SU-DHL-6 (cell line): ENCODE data around the gene RBM34.

ENCODE experiments used
- H2AFZ ChIP-seq: fragments of 200-600 bp; sonication (generic); 2 replicates; pipeline ENCODE4 v1.6.1; 2014; ENCODE audit warnings: low read depth, mild to moderate bottlenecking, moderate library complexity, mixed read lengths, antibody characterized with exemption, low read length; ENCODE audit not compliant: severe bottlenecking
- H3F3A ChIP-seq: fragments of 200-600 bp; shearing (Covaris generic); 2 replicates; pipeline ENCODE4 v1.6.0; 2016; ENCODE audit warnings: antibody characterized with exemption, mild to moderate bottlenecking; ENCODE audit not compliant: insufficient read depth
- H3K27ac ChIP-seq: fragments of 200-600 bp; sonication (generic); 2 replicates; pipeline ENCODE4 v1.5.1; 2016; ENCODE audit warnings: low read depth, mild to moderate bottlenecking, low read length, moderate library complexity, mixed read lengths
- H3K27me3 ChIP-seq: fragments of 200-600 bp; sonication (generic), shearing (Covaris generic); 2 replicates; pipeline ENCODE4 v1.6.0; 2014; ENCODE audit warnings: mild to moderate bottlenecking, low read length
- H3K36me3 ChIP-seq: fragments of 200-600 bp; sonication (generic); 2 replicates; pipeline ENCODE4 v1.6.1; 2014; ENCODE audit warnings: mild to moderate bottlenecking, low read length, mixed read lengths
- H3K4me2 ChIP-seq: fragments of 300-600, 200-600 bp; shearing (Covaris generic), sonication (generic); 2 replicates; pipeline ENCODE4 v1.6.0; 2014; ENCODE audit warnings: low read length, low read depth, mild to moderate bottlenecking; ENCODE audit not compliant: poor library complexity, severe bottlenecking
- H3K4me3 ChIP-seq: fragments of 200-600 bp; sonication (generic); 2 replicates; pipeline ENCODE4 v1.5.1; 2014; ENCODE audit warnings: antibody characterized with exemption, low read length, mild to moderate bottlenecking, mixed read lengths; ENCODE audit not compliant: insufficient read depth, poor library complexity, severe bottlenecking
- H3K79me2 ChIP-seq: fragments of 200-600 bp; sonication (generic); 2 replicates; pipeline ENCODE4 v1.6.1; 2014; ENCODE audit warnings: mild to moderate bottlenecking, low read length, moderate library complexity; ENCODE audit not compliant: insufficient read depth
- H3K9ac ChIP-seq: fragments of 200-600 bp; sonication (generic); 2 replicates; pipeline ENCODE4 v1.7.0; 2014; ENCODE audit warnings: mild to moderate bottlenecking, low read length
- H3K9me2 ChIP-seq: fragments of 200-600 bp; sonication (generic); replicated peaks from 2 replicates; pipeline ENCODE4 v1.6.1; 2014; ENCODE audit warnings: low read length; ENCODE audit not compliant: insufficient read depth
- H3K9me3 ChIP-seq: fragments of 200-600 bp; sonication (generic); 2 replicates; pipeline ENCODE4 v1.6.1; 2014; ENCODE audit warnings: low read length, mixed read lengths; ENCODE audit not compliant: insufficient read depth
- H4K20me1 ChIP-seq: fragments of 200-600 bp; sonication (generic); 2 replicates; pipeline ENCODE4 v1.6.1; 2014; ENCODE audit warnings: low read depth, mild to moderate bottlenecking, antibody characterized with exemption, low read length, moderate library complexity, mixed read lengths
- CTCF ChIP-seq: fragments of 200-600 bp; sonication (generic); IDR thresholded peaks from one replicate; pipeline ENCODE4 v1.5.1; 2017; ENCODE audit warnings: antibody characterized with exemption, mild to moderate bottlenecking, low read length, moderate library complexity; ENCODE audit not compliant: insufficient read depth, poor library complexity, severe bottlenecking
- EZH2phosphoT487 ChIP-seq: fragments of 200-600 bp; sonication (generic), shearing (Covaris generic); conservative IDR thresholded peaks from 2 replicates; pipeline ENCODE4 v1.6.1; 2018; ENCODE audit warnings: mild to moderate bottlenecking, antibody characterized with exemption, low read length, moderate library complexity, mixed read lengths

RBM34 gene

GRCh38 chr1:235190431-235190830, 29.4 kb upstream of the RBM34 start:
- H3K79me2 ChIP-seq, result no peaks in the 10 kb centered on the region
- H3K4me2 ChIP-seq, result no peak overlapping the region
- H2AFZ ChIP-seq, result no peak overlapping the region
- H3K27me3 ChIP-seq, result no peaks in the 10 kb centered on the region
- H3F3A ChIP-seq, result no peaks in the 10 kb centered on the region; the same call in 1 of the 2 replicates
- H3K36me3 ChIP-seq, result peaks cover 32% of the 10 kb centered on the region
- no peak for TF ChIP-seq EZH2phosphoT487
- TF ChIP-seq CTCF, result no peak
- no peaks in the 10 kb centered on the region for H3K9me2 ChIP-seq
- no peak overlapping the region for H3K27ac ChIP-seq
- no peaks in the 10 kb centered on the region for H4K20me1 ChIP-seq
- no peaks in the 10 kb centered on the region for H3K9me3 ChIP-seq
- no peak overlapping the region for H3K9ac ChIP-seq
- no peak overlapping the region for H3K4me3 ChIP-seq

DNA sequence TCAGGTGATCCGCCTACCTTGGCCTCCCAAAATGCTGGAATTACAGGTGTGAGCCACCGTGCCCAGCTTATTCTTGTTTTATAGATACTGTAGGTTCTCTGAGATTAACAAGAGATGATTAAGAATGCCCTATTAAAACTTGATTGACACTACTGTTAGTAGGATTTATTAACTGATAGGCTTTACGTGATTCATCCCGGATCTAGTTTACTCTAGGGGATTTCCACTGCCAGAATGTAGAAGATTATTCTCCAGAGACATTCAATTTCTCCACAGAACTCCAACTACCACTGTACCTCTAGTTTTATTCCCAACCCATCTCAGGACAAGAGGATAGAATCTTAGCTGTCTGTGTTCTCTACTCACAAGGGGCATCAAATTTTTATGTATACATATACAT, 26.3 kb upstream of the RBM34 start:
- peaks cover 18% of the 10 kb centered on the region; the same call in 1 of the 2 replicates for H3K36me3 ChIP-seq
- H3K9me2 ChIP-seq, result no peaks in the 10 kb centered on the region

DNA sequence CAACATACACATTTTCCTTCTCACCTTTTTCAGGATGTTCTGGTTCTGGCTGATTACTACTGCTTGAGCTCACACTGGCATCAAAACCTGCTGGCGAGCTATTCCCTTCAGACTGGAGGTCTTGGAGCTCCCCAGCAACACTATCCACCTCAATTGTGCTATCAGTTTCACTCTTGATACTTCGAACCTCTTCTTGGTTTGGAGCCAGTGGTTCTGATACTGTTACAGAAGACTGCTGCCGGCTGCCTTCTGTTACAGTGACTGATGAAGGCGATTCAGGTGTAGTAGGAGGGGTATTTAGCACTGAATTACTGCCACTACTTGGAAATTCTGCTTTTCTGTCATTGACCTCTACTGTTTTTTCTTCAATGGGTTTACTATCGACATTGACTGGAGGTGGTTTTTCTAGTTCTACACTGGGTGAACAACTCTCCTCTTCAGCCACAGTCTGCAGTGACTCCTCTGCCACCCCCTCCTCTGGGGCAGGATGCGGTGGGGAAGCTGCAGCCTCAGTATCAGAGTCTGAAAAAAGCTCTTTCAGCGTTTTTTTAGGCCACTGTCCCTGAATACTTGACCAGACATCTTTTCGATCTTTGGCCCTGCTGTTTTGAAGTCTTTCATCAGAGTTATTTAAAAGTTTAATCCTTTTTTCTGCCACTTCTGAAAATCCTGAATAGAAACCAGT, 20.7 kb upstream of the RBM34 start:
- Histone ChIP-seq H2AFZ (no peak overlapping the region), H3F3A (peaks cover 10% of the 10 kb centered on the region; the same call in 1 of the 2 replicates), H3K9me3 (no peaks in the 10 kb centered on the region), H3K79me2 (no peaks in the 10 kb centered on the region), H3K36me3 (peaks cover 31% of the 10 kb centered on the region; the same call in 1 of the 2 replicates), H3K9ac (no peak overlapping the region), H3K27ac (no peak overlapping the region), H3K4me2 (no peak overlapping the region), H3K9me2 (no peaks in the 10 kb centered on the region), H3K27me3 (no peaks in the 10 kb centered on the region), H4K20me1 (no peaks in the 10 kb centered on the region), H3K4me3 (no peak overlapping the region)
- TF ChIP-seq CTCF (no peak), EZH2phosphoT487 (no peak)

More for the DNA sequence above, 26.3 kb upstream of the RBM34 start:
- Histone ChIP-seq H3K27me3 (no peaks in the 10 kb centered on the region), H4K20me1 (no peaks in the 10 kb centered on the region), H3K27ac (no peak overlapping the region), H3K4me3 (no peak overlapping the region), H3K9ac (no peak overlapping the region), H3K79me2 (no peaks in the 10 kb centered on the region), H2AFZ (no peak overlapping the region), H3K9me3 (no peaks in the 10 kb centered on the region), H3F3A (no peaks in the 10 kb centered on the region), H3K4me2 (no peak overlapping the region)
- TF ChIP-seq EZH2phosphoT487, result no peak
- no peak for TF ChIP-seq CTCF
